C4-2B (cell line): ENCODE data around the gene TAF3.

Experiments used
- CTCF ChIP-seq: fragments of 450-650 bp; conservative IDR thresholded peaks from 2 replicates; pipeline ENCODE4 v1.5.1; 2017; ENCODE audit warnings: mild to moderate bottlenecking
- ZFX ChIP-seq: fragments of 450-650 bp; IDR thresholded peaks from 2 replicates; pipeline ENCODE4 v1.6.1; 2017

DNA sequence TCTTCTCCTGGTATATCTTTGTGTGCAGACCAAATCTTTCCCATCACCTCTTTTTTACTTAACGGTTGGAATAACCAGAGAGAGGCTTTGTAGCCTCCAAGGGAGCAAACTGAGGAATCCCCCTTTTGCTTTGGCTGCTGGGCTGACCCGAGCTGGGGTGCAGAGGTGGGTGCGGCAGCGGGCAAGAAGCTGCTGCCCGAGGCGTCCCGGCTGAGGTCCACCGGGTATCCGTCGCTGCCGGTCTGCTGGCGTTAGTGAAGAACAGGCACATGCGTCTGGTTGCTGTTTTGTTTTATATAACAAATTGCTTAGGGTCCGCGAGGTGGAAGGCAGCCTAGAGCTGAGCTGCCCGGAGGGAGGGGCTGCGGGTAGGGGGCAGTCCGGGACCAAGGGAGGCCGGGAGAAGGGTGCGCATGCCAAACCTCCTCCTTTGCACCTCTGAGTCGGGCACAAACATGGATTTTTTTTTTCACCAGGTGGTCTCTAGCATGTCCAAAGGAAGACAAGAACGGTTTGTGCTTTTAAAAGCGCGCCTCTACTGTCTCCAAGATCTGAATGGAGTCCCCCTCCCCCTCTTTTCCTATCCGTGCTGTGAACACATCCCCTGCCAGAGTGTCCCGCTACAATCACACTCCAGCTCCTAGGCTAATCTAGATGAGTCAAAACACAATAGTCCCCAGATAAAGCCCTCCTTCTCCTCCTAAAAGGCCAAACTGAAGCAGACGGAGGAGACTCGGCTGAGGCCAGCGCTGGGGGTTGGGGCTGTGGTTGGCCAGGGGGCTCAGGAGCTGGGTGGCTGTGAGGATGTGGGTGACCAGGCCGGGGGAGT lies 229.4 kb downstream of the TAF3 start:
- no peak for TF ChIP-seq CTCF
- TF ChIP-seq ZFX = no peak
